Esophagus muscularis mucosa (tissue), 4 donors: ENCODE data around the gene TBC1D5. TPM values are rescaled to one million over a fixed set of nuclear protein-coding genes. Genes with fewer than 3 reads are reported as not detected.

Experiments used
- DNase-seq: peaks from one replicate; pipeline ENCODE4 v3.0.0-alpha.2; 2017; ENCODE audit errors: extremely low spot score
- H3K27ac ChIP-seq, 4 donors: fragments of 200-600 bp; sonication (generic); replicated peaks in 1 of 4; 1 replicate in 3 of 4; 2 replicates in 1 of 4; pipeline ENCODE4 v1.5.1; 2016 to 2019; ENCODE audit warnings: mild to moderate bottlenecking in 1 of 4
- H3K27me3 ChIP-seq, 4 donors: fragments of 200-600 bp; sonication (generic); one replicate each; pipeline versions ENCODE4 v1.5.1 to v1.6.0; 2016 to 2019
- H3K36me3 ChIP-seq, 4 donors: fragments of 200-600 bp; sonication (generic); one replicate each; pipeline ENCODE4 v1.5.1; 2016 to 2019
- H3K4me1 ChIP-seq, 4 donors: fragments of 200-600 bp; sonication (generic); one replicate each; pipeline ENCODE4 v1.5.1; 2016 to 2019
- H3K4me3 ChIP-seq, 4 donors: fragments of 200-600 bp; sonication (generic); 1 replicate in 2 of 4; 2 replicates in 2 of 4; pipeline ENCODE4 v1.5.1; 2016 to 2019; ENCODE audit warnings: mild to moderate bottlenecking in 4 of 4, moderate library complexity in 1 of 4
- H3K9me3 ChIP-seq, 4 donors: fragments of 200-600 bp; sonication (generic); 1 replicate in 3 of 4; 2 replicates in 1 of 4; pipeline ENCODE4 v1.5.1; 2016 to 2019
- CTCF ChIP-seq, 3 experiments: fragments of 200-600 bp in 2 of 3; fragments of 450-650 bp in 1 of 3; sonication (generic) in 2 of 3; IDR thresholded peaks; one replicate each; pipeline ENCODE4 v1.5.1; 2017 to 2019; ENCODE audit warnings: antibody characterized with exemption in 3 of 3, mild to moderate bottlenecking in 2 of 3, moderate library complexity in 1 of 3
- EP300 ChIP-seq: sonication (generic); formaldehyde crosslinking; IDR thresholded peaks from one replicate; pipeline ENCODE4 v1.6.1; 2017; ENCODE audit warnings: antibody characterized with exemption
- POLR2A ChIP-seq: fragments of 450-650 bp; IDR thresholded peaks from one replicate; pipeline ENCODE4 v1.6.1; 2017; ENCODE audit warnings: antibody characterized with exemption, moderate library complexity, mild to moderate bottlenecking, low read depth
- POLR2AphosphoS5 ChIP-seq, 2 donors: sonication (generic); formaldehyde crosslinking; IDR thresholded peaks; one replicate each; pipeline ENCODE4 v1.6.1; 2017; ENCODE audit warnings: antibody characterized with exemption in 2 of 2
- WGBS: methylation state at CpG from one replicate; pipeline ENCODE4 v1.1.5; 2018; 5-methylcytosine and 5-hydroxymethylcytosine counted together
- intact Hi-C: fragments of 100-400 bp; cut with DNase I; formaldehyde crosslinking; loops from one replicate; pipeline ENCODE4 v1.15.1; 2023
- total RNA-seq, 4 donors: library from RNA; depleted of rRNA; stranded (reverse); fragments of >200 nt; gene quantifications; one replicate each; pipeline versions ENCODE4 v1.1.0 to v1.2.1, GENCODE V29; 2016

Gene TBC1D5
- total RNA-seq, 4 donors from 2014 or later = 54.0 to 83.1 (median 63.6) TPM

- intact Hi-C loops = no loop called here
- no peaks in the 10 kb centered on the region for H3K27me3 ChIP-seq
- H3K4me1 ChIP-seq = no peaks in the 10 kb centered on the region
- H3K4me3 ChIP-seq = no peak overlapping the region
- peaks cover 0 to 8% (median 0%) of the 10 kb centered on the region in 4 donors for H3K9me3 ChIP-seq
- H3K36me3 ChIP-seq = no peaks in the 10 kb centered on the region
- 62% methylated on average over 2 of the region's 5 CpGs for WGBS
- peak; percentile 74 for DNase-seq
- TF ChIP-seq POLR2AphosphoS5 (IDR thresholded peaks at IDR 0.05) (no peak), EP300 (no peak), CTCF (IDR thresholded peaks at IDR 0.05) (no peak), POLR2A (no peak)
- no peak overlapping the region for H3K27ac ChIP-seq
These were observed 623.0 kb downstream of the TBC1D5 start for GRCh38 chr3:17119201-17120072.

GRCh38 chr3:17118771-17119170 lies 623.7 kb downstream of the TBC1D5 start:
- TF ChIP-seq POLR2AphosphoS5 (IDR thresholded peaks at IDR 0.05) (no peak), EP300 (no peak), CTCF (IDR thresholded peaks at IDR 0.05) (no peak), POLR2A (no peak)
- peaks cover 0 to 8% (median 0%) of the 10 kb centered on the region in 4 donors for H3K9me3 ChIP-seq
- 94% methylated on average over 5 of the region's 6 CpGs for WGBS
- no peak overlapping the region for H3K27ac ChIP-seq
- no peak overlapping the region for H3K4me3 ChIP-seq
- no peaks in the 10 kb centered on the region for H3K4me1 ChIP-seq
- no peaks in the 10 kb centered on the region for H3K27me3 ChIP-seq
- peak; percentile 89 for DNase-seq
- intact Hi-C loops = no loop called here
- H3K36me3 ChIP-seq = no peaks in the 10 kb centered on the region

- H3K36me3 ChIP-seq = no peaks in the 10 kb centered on the region
- no peak overlapping the region for H3K27ac ChIP-seq
- intact Hi-C loops = no loop called here
- no peaks in the 10 kb centered on the region for H3K27me3 ChIP-seq
- no peaks in the 10 kb centered on the region for H3K9me3 ChIP-seq
- no peaks in the 10 kb centered on the region for H3K4me1 ChIP-seq
- peak; percentile 81 for DNase-seq
- no peak overlapping the region for H3K4me3 ChIP-seq
- 91% methylated on average over 8 of the region's 8 CpGs for WGBS
- TF ChIP-seq EP300 = no peak
- no peak for TF ChIP-seq CTCF (IDR thresholded peaks at IDR 0.05)
- TF ChIP-seq POLR2AphosphoS5 (IDR thresholded peaks at IDR 0.05) = no peak
- no peak for TF ChIP-seq POLR2A
These were observed 626.3 kb downstream of the TBC1D5 start for GRCh38 chr3:17116007-17116600.

GRCh38 chr3:17115186-17115585 lies 627.2 kb downstream of the TBC1D5 start:
- Histone ChIP-seq H3K9me3 (no peaks in the 10 kb centered on the region), H3K27me3 (no peaks in the 10 kb centered on the region), H3K4me1 (no peaks in the 10 kb centered on the region), H3K4me3 (no peak overlapping the region), H3K36me3 (no peaks in the 10 kb centered on the region), H3K27ac (no peak overlapping the region)
- DNase-seq = no peak
- 95% methylated on average over 2 of the region's 3 CpGs for WGBS
- intact Hi-C loops = no loop called here
- TF ChIP-seq POLR2A = no peak

GRCh38 chr3:17111586-17111985 lies 630.8 kb downstream of the TBC1D5 start:
- intact Hi-C loops = no loop called here
- no peaks in the 10 kb centered on the region for H3K36me3 ChIP-seq
- H3K4me1 ChIP-seq = no peaks in the 10 kb centered on the region
- no peak for DNase-seq
- WGBS = 85% methylated on average over 3 of the region's 3 CpGs
- H3K9me3 ChIP-seq = no peaks in the 10 kb centered on the region
- H3K27me3 ChIP-seq = no peaks in the 10 kb centered on the region
- no peak overlapping the region for H3K27ac ChIP-seq
- TF ChIP-seq CTCF (IDR thresholded peaks at IDR 0.05) (no peak), EP300 (no peak), POLR2A (no peak), POLR2AphosphoS5 (IDR thresholded peaks at IDR 0.05) (no peak)
- no peak overlapping the region for H3K4me3 ChIP-seq
